NCI-H2227 (cell line): ENCODE measurements around the gene ILKAP.

ENCODE experiments used
- DNase-seq: peaks from one replicate; lab custom pipeline; 2025; ENCODE audit not compliant: unreplicated experiment; lab: John Stamatoyannopoulos, UW

The ILKAP gene, protein sequence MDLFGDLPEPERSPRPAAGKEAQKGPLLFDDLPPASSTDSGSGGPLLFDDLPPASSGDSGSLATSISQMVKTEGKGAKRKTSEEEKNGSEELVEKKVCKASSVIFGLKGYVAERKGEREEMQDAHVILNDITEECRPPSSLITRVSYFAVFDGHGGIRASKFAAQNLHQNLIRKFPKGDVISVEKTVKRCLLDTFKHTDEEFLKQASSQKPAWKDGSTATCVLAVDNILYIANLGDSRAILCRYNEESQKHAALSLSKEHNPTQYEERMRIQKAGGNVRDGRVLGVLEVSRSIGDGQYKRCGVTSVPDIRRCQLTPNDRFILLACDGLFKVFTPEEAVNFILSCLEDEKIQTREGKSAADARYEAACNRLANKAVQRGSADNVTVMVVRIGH

DNA sequence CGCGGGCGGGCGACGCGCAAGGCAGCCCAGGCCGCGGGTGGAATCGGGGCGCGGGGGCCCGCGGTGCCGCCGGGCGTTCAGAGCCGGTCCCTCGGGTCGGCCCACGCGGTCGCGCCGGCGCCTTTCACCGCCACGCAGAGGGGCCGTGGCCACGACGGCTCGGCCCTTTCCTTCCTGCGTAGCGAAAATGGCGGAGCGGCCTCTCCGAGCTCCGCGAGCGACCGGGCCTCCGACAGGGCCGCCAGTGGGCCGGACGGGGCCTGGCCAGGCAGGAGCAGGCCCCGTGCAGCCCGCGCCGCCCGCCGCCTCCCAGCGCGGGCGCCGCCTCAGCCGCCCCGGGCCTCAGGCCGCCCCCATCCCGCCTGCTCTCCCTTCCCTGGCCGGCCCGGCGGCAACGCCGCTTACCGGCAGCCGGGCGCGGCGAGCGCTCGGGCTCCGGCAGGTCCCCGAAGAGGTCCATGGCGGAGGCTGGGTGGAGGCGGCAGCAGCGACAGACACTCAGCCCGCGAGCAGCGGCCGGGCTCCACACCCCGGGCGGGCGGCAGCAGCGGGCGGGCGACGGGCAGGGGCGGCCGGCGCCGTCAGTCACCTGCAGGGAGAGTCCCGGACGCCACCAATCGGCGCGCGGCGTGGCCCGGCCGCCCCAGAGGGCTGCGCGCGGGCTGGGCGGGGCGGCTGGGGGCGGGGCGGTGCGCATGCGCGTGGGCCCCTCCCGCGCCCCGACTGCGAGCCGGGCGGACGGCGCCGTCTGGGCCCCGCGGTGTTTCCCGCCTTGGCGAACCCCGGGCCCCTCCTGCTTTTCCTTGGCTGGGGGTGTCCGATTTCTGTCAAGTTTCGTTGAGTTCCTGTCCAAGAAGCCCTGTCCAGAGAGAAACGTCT is at the start of gene ILKAP:
TSS of gene ILKAP (minus strand) at position 602 of the 879 bp plus-strand sequence. CDS start at position 460, 142 bp downstream.
- peak; percentile 92 for DNase-seq

DNA sequence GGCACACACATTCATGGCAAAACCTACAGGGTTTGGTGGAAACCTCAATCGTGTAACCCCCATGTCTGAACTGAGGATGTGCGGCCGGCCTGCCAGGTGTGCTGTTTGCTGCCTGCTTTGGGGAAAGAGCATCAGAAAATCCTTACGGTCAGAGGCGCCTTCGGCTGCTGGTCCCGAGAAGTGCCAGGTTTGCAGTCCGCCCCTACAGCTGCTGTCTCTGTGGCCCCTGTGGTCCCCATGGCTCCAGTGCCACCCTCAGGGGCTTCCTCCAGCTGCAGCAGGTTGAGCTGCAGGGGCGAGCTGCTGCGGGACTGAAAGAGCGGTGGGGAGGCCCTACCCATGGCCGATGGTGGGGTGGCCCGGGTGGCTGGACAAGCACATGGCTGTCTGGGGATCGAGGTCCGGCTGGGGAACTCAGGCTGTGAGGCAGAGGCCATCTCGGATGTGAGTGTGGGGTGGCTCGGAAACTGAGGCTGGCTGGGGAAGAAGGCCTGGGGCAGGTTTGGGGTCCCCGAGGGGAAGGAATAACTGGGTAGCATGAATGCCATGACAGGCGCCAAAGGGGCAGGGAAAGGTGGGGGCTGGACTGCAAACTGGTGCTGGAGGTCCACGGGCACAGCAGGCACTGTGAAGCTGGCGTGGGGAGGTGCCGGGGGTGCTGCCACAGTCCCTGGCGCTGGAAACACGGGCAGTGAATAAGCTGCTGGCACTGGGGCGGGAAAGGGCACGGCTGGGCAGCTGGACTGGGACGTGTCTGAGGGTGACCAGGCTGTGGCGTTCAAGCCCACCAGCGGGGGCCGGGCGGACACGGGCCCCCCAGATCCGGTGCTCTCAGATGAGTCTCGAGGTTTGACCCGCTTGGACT is 49.5 kb upstream of the ILKAP start:
- DNase-seq: no peak

DNA sequence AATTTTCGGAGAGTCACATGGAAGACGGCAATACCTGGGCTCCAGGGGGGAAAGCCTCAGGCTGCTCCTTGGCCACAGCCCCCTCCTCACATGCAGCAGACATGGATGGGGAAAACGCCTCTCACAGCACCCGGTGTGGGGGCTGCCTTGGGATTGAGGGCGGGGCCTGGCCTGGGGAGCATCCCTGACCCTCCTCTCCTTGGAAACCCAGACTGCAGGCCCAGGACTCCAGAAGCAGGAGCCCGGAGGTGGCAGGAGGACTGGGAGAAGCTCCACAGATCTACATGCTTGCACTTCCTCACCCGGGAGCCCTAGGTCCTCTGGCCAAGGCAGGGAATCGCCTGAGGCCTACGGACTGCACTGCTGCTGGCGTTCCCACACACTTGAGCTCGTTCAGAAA is 48.5 kb upstream of the ILKAP start:
- DNase-seq: no peak

DNA sequence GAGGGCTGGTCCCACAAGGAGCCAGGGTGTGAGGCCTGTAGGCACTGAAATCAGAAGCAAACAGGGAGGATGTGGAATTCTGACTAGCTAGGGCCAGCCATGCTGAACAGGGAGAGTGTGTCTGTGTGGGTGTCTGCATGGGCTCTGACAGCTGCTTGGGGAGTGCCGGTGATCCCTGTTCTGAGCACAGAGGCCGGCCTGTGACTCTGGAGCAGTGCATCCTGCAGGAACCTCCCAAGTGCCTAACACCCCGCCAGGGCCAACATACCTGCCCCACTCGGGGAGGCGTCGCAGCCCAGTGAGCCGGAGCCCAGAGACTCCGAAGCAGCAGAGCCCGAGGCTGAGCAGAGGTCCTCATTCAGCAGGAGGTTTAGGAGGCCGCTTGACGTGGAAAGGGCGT is 47.8 kb upstream of the ILKAP start:
- no peak for DNase-seq

DNA sequence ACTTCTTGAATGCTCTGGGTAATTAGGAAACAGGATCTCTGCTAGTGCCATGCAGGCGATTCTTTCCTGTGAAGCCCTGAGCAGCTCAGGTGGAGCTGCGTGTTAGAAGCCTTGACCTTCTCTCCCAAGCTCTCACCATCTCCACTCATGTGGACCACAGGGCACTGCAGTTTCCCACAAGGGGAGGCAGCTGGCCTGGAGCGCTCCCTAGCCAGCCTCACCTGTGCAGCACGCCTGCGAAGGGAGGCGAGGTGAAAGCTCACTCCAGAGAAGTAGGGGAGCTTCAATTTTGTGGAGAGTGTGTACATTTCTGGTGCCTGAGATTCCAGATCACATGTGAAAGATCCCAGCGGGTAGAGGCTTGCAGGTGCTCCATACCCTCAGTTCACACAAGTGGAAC is 47.4 kb upstream of the ILKAP start:
- no peak for DNase-seq

DNA sequence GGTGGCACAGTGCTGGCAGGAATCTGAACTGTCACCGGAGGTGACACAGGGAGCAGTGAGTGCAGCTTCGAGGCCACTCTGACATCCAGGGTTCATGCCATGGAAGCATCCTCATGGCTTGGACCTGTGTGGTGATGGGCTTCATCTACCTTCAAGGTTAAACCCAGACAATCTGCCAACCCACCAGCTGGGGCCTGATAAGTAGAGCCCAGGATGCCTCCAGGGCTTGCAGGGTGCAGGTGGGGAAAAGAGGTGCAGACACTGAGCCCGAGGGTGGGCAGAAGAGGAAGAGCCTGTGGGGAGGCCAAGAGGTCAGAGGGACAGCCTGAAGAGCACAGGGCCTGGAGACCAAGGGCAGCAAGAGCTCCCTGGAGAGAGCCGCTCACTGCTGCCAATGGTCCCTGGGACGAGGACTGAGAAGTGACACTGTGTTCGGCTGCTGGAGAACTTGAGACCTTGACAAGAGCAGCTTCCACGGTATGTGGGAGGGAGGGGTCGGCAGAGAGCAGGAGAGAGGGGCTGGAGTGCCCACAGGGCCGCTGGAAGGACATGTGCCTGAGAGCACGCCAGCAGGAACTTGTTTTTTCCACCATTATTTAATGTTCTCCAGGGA is 44.5 kb upstream of the ILKAP start:
- DNase-seq: no peak

DNA sequence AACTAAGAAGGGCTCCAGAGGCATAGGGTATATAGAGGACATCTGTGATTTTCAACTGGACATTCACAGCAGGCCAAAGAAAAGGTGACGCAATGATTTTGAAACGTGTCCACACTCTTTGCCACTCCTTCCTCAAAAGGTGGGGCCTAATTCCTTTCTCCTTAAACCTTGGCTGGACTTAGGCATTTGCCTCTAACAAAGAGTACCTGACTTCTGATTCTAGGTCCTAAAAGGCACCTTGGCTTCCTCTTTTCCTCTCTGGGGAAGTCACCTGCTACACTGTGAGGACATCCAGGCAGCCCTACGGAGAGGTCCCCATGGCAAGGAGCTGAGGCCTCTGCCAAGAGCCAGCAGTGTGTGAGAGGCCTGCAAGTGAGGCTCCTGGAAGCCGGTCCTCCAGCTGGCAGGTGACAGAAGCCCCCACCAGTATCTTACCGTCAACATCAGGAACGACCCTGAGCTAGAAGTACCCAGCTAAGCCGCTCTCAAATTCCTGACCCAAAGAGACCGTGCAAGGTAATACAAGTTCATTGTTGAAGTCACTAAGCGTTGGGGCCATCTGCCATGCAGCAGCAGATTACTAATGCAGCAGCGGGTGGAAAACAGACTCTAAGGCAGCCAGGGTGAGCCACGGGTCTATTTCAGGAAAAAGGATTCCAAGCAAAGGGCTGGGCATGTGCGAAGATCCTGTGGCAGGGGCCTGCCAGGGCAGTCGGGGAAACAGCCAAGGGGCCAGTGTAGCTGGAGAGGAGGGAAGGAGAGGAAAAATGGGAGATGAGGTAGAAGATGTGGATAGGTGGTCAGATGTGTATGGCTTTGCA is 43.7 kb upstream of the ILKAP start:
- DNase-seq: no peak

DNA sequence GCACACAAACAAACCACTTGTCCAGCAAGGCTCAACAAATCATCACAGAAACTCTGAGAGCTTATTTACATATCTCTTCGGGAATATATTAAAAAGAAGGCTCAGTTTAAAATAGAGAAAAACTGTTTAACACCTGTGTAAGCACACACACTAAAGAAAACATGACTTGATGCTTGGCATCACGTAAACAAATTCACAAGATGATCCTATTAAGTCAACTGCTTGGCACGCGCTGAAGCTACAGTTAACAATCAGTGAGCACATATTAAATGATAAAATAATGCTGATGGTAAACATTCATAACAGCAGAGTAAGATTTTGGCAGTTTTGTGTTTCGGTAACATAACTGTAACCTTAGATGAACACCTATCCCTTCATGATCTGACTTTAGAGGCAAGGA is 40.7 kb upstream of the ILKAP start:
- no peak for DNase-seq

DNA sequence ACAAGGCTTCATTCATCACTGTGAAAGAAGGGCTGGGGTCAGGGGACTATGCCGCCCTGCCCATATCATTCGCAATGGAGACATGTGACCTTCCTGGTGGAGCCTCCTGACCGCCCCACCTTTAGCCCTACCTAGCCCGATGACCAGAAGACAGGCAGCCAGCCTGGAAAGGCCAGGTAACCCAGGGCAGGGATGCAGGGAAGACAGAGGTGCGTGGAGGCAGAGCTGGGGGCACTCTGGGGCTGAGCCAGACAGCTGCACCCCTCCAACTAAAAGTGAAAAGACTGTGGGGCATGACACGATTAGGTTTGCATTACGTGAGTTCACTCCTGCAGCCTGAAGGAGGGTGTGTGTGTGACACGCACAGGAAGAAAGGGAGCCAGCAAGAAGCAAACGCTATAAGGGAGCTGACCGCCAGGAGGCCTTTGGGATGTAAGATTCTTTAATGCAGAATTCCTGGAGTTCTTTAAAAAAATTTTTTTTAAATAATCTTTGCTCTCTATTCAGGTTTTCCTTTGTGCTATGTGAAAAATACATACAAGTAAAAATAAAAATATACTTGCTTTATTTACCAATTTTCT is 40.1 kb upstream of the ILKAP start:
- no peak for DNase-seq

DNA sequence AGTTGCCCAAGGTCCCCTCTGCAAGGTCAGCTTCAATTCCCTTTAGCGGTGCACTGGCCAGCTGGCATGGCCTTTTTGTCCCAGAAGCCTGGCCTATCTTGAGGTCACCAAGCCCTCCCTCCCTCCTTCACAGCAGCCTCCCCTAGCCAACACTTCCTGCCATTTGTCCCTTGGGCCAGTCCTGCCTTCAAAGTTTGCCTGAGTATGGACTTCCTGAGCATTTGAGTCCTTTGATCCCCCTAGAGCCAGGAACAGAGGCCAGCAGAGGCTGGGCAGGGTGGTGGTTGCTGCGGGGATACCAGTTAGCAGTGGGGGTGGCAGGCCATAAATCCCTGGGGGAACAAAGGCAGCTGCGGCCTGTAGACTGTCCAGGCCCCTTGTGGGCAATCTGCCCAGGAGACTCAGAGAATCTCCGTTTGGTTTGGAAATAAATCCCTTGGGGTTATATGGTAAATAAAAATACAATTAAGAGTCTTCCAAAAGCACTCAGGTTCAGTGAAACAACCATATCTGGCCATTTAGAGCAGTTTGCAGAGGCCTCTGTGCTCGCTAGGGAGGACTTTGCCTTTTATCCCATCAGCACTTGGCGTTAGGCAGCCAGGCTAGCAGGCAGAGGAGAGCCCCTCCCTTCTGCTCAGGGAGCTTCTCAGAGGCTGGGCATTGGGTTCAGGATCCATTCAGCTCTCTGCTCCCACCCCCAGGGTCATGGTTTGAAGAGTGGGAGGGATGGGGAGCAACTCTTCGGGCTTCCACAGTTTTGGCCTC is 39.4 kb upstream of the ILKAP start:
- DNase-seq: no peak

DNA sequence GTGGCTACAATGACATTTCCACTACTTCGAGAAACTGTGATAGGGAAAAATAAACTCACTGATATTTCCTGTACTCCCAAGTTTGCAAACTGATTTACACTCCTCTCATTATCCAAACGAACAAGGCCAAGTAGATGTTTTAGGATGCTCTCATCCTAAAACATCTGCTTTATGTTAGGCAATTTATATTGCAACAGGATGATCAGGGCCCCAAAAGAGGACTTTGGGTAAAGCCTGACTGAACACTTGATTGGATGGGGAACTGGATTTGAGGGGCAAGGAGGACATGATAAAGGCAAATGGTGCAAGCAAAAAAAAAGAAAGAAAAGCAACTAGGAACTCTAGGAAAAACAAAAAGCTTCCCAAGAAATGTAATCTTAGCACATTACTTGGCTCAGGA is 38.5 kb upstream of the ILKAP start:
- no peak for DNase-seq

DNA sequence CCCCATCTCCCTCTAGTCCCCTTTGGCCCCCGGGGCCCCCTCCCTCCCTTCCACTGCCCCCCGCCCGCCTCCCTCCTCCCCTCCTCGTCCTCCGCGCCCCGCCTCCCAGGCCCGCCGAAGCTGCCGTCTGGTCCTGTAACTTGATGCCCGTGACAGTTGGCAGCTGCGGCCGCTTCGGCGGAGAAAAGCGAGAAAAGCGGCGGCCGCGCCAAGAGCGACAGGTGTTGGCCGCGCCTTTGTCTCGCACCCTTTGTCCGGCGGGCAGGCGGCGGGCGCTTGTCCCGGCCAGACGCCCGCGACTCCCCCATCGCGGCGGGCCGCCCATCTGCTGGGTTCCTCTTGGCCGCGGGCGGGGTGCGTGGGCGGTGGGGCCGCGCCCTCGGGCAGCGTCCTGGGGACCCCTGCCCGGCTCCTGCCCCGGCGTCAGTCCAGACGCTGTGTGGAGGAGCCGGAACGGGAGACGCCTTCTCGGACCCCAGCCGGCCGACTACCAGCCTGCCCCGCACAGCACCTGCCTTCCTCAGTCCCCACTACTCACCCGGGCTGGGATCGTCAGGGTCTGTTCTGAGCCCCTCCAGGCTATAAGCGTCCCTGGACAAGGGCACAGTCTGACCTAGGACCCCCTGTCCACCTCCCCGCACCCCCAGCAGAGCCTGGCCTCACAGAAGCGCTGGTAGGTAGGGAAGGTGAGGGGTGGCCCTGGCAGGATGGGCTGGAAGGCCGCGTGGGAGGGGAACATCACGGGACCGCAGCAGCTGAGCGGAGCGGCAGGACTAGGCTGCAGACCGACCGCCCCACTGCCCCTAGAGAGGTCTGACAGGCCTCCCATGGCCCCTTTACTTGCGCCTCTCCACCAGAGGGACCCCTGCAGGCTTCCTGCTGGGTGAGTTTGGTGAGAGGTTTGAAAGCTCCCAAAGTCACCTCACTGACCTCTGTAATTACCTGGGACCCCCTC is 37.5 kb upstream of the ILKAP start:
- DNase-seq: peak; percentile 81

DNA sequence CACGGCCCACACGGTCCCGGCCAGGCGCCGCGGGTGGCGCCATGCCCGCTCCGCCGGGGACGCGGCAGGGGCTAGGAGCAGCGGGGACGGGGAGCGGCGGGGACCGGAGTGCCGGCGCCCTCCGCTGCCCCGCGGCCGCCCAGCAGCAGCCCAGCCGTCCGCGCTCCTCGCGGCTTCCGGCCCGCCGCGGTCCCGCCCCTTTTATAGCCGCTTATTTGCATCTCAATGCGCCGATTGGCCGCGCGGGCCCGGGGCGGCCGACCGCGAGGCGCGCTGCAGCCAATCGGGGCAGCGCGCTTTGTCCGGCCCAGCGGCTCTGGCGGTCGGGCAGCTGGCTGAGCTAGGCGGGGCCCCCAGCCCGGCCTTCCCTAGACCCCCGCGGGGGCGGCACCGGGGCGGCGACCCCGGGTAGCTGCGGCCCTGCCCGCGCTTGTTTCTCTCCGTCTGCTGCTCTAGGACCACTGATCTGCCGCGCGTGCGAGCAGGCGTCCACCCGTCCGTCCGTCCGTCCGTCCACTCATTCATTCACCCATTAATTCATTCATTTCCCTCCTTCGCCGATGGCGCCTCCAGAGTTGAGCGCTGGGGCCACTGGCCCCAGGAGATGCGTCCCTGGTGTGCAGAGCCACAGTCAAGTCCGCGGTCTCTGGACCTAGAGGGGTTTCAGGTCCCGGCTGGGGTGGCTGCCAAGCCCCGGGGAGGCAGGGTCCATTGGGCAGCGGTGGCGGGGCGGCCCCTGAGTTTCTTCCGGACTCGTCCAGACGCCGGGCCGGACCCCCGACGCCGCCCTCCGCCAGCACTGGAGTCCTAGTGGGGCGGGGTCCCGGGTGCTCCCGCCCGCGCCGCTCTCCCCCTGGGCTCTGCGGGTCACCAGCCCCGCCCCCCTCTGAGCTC is 36.6 kb upstream of the ILKAP start, which contains the start of gene HES6:
TSS of gene HES6 (minus strand) at position 176 of the 894 bp plus-strand sequence. CDS start at position 43, 133 bp downstream.
- DNase-seq: peak; percentile 97

DNA sequence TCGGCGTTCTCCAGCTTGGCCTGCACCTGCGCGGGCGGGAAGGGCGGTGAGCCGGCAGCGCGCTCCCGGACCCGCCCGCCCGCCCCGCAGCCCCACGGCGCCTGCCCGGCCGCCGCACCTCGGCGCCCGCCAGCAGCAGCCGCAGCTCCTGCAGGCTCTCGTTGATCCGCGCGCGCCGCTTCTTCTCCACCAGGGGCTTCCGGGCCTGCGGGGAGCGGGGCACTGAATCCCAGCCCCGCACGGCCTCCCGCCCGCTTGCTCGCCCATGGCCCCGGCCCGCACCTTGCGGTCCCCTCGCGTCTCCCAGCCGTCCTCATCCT is 36.0 kb upstream of the ILKAP start:
- DNase-seq: peak; percentile 76

DNA sequence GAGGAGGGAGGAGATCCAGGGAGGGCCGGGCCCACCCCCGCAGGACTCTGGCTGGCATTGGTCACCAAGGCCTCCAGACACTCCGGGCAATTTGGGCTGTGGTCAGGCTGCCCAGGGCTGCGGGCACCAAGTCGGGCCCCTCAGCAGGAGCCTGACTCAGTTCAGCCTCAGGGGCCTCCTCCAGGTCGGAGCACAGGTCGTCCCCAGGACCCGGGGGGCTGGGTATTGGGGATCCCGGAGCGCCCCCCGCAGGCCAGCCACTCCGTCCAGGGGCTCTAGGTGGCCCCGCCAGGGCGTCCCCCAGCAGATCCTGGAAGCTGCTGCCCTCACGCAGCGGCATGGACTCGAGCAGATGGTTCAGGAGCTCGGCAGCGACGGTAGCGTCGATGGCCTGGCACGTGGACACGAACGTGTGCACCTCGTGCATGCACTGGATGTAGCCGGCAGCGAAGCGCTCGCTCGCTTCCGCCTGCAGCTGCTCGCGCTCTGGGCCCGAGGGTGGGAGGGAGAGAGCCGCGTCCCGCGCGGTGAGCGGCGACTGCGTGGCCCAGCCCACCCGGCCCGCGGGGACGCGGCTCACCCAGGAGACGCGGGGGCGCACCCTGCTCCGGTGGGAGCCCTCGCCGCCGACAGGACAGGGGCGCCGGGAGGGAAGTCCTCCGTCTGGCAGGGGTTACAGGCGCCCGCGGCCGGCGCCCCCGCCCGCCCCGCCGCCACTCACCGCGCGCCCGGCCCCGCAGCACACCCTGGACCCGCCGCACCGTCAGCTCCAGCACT is 35.5 kb upstream of the ILKAP start:
- peak; percentile 66 for DNase-seq

DNA sequence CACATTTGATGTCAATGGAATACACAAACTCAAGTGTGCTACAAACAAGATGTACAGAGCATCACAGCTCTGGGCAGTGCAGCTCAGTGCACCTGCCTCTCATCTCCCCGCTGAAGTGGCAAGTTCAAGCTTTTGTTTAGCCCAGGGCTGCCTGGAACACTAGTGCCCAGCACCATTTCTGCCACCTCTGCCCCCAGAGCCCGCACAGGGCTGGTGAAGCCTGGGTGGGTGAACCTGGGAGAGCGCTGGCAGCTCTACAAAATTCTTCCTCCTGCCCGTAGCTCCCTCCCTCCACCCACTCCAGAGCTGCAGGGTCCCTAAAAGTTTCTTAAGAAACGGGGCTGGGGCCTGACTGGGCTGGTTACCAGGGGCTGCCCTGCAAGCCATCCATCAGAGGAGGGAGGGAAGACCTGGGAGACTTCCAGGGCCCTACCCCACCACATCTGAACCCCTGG is 34.8 kb upstream of the ILKAP start:
- DNase-seq: no peak
